Measurements from ENCODE around the gene LRRC4C. TPM values are rescaled to one million over a fixed set of nuclear protein-coding genes. Genes with fewer than 3 reads are reported as not detected.

LRRC4C gene
- total RNA-seq, 1 donor from 2014 or later: not detected

DNA sequence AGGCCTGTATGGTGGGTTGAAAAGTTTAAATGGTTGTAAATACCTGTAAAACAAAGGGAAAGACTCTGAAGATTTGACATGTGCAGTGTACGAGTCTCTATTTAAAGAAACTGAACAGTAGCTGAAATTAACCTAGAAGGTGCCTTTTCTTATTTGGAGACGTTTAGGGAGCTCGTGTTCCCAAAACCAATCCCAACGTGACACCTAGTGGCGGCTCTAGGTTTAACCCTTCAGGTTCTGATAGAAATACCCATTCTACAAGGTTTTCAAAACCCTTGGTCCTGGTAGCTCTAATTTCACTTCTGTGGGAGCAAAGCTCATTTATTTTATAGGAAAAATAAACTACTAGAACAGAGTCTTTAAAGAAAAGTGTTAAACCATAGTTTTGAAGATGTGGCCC lies 258.3 kb downstream of the LRRC4C start:
- Mint-ChIP-seq H3K4me1 (ENCODE audit: low read depth) (no peaks in the 10 kb centered on the region), H3K27me3 (ENCODE audit: low read depth) (no peaks in the 10 kb centered on the region), H3K9me3 (peaks cover 12% of the 10 kb centered on the region), H3K4me3 (ENCODE audit: low read depth) (no peak overlapping the region), H3K36me3 (ENCODE audit: low read depth) (no peaks in the 10 kb centered on the region), H3K27ac (no peak overlapping the region)
- DNase-seq (ENCODE audit: low spot score): no peak
- intact Hi-C loops (cut with micrococcal nuclease): no loop called here

DNA sequence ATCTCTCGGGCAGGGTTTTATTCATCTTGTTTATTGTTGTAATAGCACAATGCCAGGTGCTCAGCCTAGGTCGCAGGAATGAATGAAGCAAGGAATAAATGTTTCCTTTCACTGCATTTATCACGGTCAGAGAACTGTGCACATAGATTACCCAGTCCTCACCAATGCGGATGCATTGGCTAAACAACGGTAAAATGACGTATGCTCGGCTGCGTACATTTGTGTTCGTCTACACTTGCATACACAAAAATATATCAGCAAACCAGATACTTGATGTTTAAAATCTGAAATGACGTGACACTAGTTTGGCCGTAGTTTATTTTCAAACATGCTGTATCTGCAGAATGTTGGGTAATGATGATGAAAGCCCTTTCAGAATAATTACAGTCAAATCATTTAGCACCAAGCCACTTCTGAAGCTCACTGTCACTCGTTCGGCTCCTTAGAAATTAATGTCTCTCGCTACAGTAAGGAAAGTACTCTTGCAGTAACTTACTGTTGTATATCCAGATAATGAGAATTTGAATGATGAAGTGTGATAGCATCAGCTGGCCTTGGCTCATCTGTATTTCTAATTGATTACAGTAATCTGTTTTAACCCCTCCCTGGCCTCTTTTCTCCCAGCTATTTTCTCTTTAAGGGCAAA lies 268.9 kb downstream of the LRRC4C start:
- H3K4me1 Mint-ChIP-seq (ENCODE audit: low read depth): no peaks in the 10 kb centered on the region
- H3K36me3 Mint-ChIP-seq (ENCODE audit: low read depth): no peaks in the 10 kb centered on the region
- peaks cover 43% of the 10 kb centered on the region for H3K9me3 Mint-ChIP-seq
- no peaks in the 10 kb centered on the region for H3K27me3 Mint-ChIP-seq (ENCODE audit: low read depth)
- intact Hi-C loops (cut with micrococcal nuclease): no loop called here
- no peak for DNase-seq (ENCODE audit: low spot score)
- H3K27ac Mint-ChIP-seq: no peak overlapping the region
- H3K4me3 Mint-ChIP-seq (ENCODE audit: low read depth): no peak overlapping the region

DNA sequence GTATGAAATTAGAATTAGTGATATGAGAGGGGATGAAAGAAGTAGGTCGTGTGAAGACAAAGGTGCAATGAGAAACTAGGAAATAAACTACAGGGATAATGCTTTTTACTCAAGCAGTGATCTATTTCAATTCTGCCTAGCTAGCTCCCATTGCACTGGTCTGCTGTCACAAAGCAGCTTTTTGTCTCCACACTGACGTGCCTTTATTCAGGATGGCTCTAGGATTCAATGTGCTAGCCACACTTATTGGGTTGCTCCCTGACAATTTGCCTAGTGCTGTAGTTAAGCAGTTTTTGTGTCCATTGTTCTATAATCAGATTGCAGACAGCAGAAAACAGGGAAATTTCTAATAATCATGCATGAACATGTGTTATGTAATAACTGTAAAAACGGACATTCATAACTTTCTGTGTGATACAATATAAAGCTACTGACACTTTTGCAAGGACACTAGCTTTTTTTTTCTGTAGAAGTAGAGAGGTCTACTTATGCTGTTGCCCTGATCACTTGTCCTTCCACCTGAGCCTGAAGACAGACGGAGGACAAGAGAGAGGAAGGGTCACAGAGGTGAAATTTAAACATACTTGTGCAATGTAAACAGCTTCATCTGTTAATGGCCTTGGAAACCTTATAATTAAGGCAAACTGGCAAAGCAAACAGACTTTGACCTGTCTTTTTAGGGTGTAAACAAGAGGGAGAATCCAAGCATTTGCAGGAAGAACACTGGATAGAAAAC lies 269.6 kb downstream of the LRRC4C start:
- Mint-ChIP-seq H3K27me3 (ENCODE audit: low read depth) (no peaks in the 10 kb centered on the region), H3K4me1 (ENCODE audit: low read depth) (no peaks in the 10 kb centered on the region), H3K4me3 (ENCODE audit: low read depth) (no peak overlapping the region), H3K27ac (no peak overlapping the region), H3K9me3 (peaks cover 42% of the 10 kb centered on the region), H3K36me3 (ENCODE audit: low read depth) (no peaks in the 10 kb centered on the region)
- intact Hi-C loops (cut with micrococcal nuclease): no loop called here
- DNase-seq (ENCODE audit: low spot score): no peak

DNA sequence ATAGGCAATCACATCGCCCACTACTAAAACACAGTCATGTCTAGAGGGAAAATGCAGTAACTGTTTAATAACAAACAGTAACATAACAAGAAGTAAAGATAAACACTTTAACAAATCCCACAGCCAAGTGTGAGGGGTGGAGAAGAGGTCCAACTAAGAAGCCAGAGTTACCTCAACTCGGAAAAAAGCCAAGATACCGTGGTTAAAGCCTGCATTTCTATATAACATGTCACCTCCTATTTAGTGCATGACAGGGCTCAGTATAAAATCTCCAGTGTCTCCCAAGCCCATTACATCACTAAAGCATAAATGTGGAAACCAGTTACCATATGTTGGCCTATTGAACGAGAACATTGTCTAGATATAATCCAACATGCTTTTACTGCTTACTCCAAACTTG lies 281.7 kb downstream of the LRRC4C start:
- no peak overlapping the region for H3K4me3 Mint-ChIP-seq (ENCODE audit: low read depth)
- H3K27me3 Mint-ChIP-seq (ENCODE audit: low read depth): no peaks in the 10 kb centered on the region
- peaks cover 65% of the 10 kb centered on the region for H3K9me3 Mint-ChIP-seq
- intact Hi-C loops (cut with micrococcal nuclease): no loop called here
- H3K36me3 Mint-ChIP-seq (ENCODE audit: low read depth): no peaks in the 10 kb centered on the region
- no peaks in the 10 kb centered on the region for H3K4me1 Mint-ChIP-seq (ENCODE audit: low read depth)
- no peak overlapping the region for H3K27ac Mint-ChIP-seq
- DNase-seq (ENCODE audit: low spot score): no peak

DNA sequence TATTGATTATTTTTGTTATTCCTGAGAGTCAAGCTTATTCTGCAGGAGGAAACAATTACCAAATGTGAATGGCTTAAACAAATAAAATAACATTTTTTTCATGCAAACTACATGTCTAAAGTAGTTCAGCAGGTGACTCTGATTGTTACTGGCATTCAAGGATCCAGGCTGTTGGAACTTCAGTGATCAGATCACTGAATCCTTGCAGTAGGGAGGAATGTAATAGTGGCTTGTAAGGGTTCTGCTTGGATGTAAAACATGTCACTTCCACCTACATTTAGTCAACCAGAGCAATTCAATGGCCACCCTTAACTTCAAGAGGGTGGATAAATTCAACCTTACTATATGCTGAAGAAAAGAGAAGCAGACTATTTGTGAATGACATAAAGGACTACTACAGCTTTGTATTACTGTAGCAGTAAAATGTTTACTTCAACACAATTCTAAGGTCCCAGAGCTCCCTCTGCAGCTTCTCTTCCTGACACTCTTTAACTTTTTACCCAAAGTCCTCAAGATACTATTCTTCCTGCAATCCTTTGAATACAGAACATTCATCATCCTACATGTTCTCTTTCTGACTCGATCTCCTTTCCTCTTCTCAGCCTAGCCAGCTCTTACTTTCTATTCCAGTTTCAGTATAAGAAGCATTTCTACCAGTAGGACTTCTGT lies 284.0 kb downstream of the LRRC4C start:
- H3K27me3 Mint-ChIP-seq (ENCODE audit: low read depth): no peaks in the 10 kb centered on the region
- H3K4me3 Mint-ChIP-seq (ENCODE audit: low read depth): no peak overlapping the region
- DNase-seq (ENCODE audit: low spot score): no peak
- no peak overlapping the region for H3K27ac Mint-ChIP-seq
- peaks cover 50% of the 10 kb centered on the region for H3K9me3 Mint-ChIP-seq
- no peaks in the 10 kb centered on the region for H3K4me1 Mint-ChIP-seq (ENCODE audit: low read depth)
- no peaks in the 10 kb centered on the region for H3K36me3 Mint-ChIP-seq (ENCODE audit: low read depth)
- intact Hi-C loops (cut with micrococcal nuclease): no loop called here

DNA sequence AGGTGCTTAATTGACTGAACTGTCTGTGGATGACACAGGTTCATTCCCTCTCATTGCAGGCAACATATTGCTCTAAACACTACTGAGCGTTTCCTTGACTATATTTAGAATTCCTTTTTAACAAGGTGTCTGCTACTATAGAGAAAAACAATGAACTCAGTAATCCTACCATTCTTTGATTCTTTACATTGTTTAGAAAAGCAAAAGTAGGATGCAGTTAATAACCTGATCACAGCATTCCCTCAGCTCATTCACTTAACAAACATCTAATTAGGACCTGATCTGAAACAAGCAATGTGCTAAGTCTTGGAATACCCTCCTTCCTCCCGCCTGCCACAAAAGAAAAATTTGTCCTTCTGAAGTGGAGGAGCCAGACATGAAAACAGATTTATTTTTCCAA lies 313.1 kb downstream of the LRRC4C start:
- no peak overlapping the region for H3K4me3 Mint-ChIP-seq (ENCODE audit: low read depth)
- peaks cover 37% of the 10 kb centered on the region for H3K9me3 Mint-ChIP-seq
- no peak for DNase-seq (ENCODE audit: low spot score)
- H3K27me3 Mint-ChIP-seq (ENCODE audit: low read depth): no peaks in the 10 kb centered on the region
- no peak overlapping the region for H3K27ac Mint-ChIP-seq
- H3K4me1 Mint-ChIP-seq (ENCODE audit: low read depth): no peaks in the 10 kb centered on the region
- no peaks in the 10 kb centered on the region for H3K36me3 Mint-ChIP-seq (ENCODE audit: low read depth)
- intact Hi-C loops (cut with micrococcal nuclease): no loop called here

DNA sequence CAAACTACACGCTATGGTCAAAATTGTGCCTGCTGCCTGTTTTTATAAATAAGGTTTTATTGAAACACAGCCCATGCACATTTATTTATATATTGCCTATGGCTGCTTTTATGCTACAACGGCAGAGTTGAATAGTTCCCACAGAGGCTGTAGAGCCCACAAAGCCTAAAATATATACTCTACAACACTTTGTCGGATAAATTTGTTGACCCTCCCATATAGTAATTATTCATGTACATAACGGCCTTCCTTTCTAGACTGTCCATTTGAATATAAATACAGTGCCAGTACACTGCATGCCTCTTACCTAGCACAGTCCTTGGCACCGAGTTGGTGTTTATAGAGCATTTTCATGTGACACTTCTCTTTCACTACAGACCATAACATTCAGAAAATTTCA lies 314.0 kb downstream of the LRRC4C start:
- Mint-ChIP-seq H3K27me3 (ENCODE audit: low read depth) (no peaks in the 10 kb centered on the region), H3K36me3 (ENCODE audit: low read depth) (no peaks in the 10 kb centered on the region)

DNA sequence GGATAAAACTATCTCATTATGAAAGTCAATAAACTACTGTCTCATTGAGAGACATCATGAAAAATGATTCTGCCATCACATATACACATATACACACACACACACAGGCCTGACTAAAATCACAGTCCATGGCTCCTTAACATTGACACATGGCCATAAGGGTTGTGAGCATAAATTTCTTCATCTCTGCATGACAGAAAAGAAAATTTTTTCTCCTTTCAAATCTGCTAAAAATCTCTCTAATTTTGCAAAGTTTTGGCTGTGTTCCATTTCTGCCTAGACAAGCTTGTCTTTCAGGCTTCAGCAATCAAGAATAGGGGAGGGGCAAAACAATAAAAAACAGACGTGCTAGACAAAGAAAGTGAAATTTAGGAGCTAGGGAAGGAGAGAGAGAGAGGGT lies 324.5 kb downstream of the LRRC4C start:
- intact Hi-C loops (cut with micrococcal nuclease): no loop called here
- Mint-ChIP-seq H3K4me1 (ENCODE audit: low read depth) (no peaks in the 10 kb centered on the region), H3K27ac (no peak overlapping the region), H3K4me3 (ENCODE audit: low read depth) (no peak overlapping the region), H3K27me3 (ENCODE audit: low read depth) (no peaks in the 10 kb centered on the region), H3K36me3 (ENCODE audit: low read depth) (no peaks in the 10 kb centered on the region), H3K9me3 (peaks cover 39% of the 10 kb centered on the region)
- no peak for DNase-seq (ENCODE audit: low spot score)

More for the DNA sequence above, 314.0 kb downstream of the LRRC4C start:
- no peak for DNase-seq (ENCODE audit: low spot score)
- Mint-ChIP-seq H3K4me3 (ENCODE audit: low read depth) (no peak overlapping the region), H3K27ac (no peak overlapping the region), H3K4me1 (ENCODE audit: low read depth) (no peaks in the 10 kb centered on the region), H3K9me3 (peaks cover 41% of the 10 kb centered on the region)
- intact Hi-C loops (cut with micrococcal nuclease): no loop called here

DNA sequence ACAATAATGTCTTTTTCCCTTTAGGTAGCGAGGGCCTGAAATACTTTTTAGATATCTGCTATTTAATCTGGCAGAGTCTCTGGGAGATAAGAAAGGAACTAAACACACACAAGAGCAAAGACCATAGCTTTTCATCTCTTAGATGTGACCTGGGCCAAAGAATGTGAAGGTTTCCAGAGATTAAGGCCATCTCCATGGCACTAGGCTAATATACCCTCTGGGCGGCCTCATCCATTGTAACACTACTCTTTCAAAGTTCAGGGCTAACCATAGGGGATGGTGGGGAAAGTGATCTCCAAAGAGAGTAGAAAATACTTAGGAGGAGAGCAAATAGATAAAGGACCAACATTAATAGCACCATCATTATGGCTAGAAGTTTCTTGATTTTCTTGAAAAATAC lies 326.4 kb downstream of the LRRC4C start:
- intact Hi-C loops (cut with micrococcal nuclease): no loop called here
- no peak overlapping the region for H3K4me3 Mint-ChIP-seq (ENCODE audit: low read depth)
- H3K27me3 Mint-ChIP-seq (ENCODE audit: low read depth): no peaks in the 10 kb centered on the region
- H3K4me1 Mint-ChIP-seq (ENCODE audit: low read depth): no peaks in the 10 kb centered on the region
- DNase-seq (ENCODE audit: low spot score): no peak
- peaks cover 38% of the 10 kb centered on the region for H3K9me3 Mint-ChIP-seq
- H3K36me3 Mint-ChIP-seq (ENCODE audit: low read depth): no peaks in the 10 kb centered on the region
- no peak overlapping the region for H3K27ac Mint-ChIP-seq

DNA sequence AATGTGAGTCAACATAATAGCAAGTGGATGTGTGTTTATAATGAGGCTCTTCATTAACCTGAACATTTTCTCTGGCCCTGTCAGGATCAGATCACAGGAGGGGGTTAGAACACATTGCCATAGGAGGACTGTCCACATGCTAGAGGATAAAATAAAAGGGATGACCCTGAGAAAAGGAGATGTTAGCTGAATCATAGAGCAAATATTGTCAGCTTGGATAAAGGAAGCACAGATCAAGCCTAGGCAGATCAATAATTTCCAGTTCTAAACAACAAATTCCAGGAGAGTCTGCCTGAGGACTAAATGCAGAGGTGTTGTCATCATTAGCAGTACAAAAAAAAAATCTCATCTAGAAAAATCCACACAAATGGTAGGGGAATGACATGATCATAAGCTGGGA lies 337.9 kb downstream of the LRRC4C start:
- Mint-ChIP-seq H3K4me1 (ENCODE audit: low read depth) (no peaks in the 10 kb centered on the region), H3K27ac (no peak overlapping the region), H3K4me3 (ENCODE audit: low read depth) (no peak overlapping the region), H3K9me3 (peaks cover 27% of the 10 kb centered on the region), H3K27me3 (ENCODE audit: low read depth) (no peaks in the 10 kb centered on the region), H3K36me3 (ENCODE audit: low read depth) (no peaks in the 10 kb centered on the region)
- intact Hi-C loops (cut with micrococcal nuclease): no loop called here
- no peak for DNase-seq (ENCODE audit: low spot score)

DNA sequence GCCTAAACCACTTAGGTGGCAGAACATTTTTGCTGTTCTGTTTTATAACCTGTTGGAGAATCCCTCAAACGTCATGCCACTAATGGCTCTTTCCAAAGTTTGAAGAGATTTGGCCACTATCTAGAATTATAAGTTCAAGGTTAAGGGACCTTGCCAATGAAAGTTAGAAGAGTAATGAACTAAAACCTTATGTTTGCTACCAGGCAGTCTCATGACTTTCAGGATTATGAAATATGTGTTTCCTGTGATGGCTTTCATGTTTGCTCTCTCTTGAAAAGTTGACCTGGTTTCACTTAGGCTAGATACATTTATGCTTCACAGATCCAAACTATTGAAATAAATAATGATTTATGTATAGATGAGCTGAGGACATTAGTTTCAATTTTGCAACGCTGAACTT lies 340.0 kb downstream of the LRRC4C start:
- no peaks in the 10 kb centered on the region for H3K36me3 Mint-ChIP-seq (ENCODE audit: low read depth)
- no peak for DNase-seq (ENCODE audit: low spot score)
- no peaks in the 10 kb centered on the region for H3K27me3 Mint-ChIP-seq (ENCODE audit: low read depth)
- intact Hi-C loops (cut with micrococcal nuclease): no loop called here
- H3K9me3 Mint-ChIP-seq: peaks cover 36% of the 10 kb centered on the region
- no peaks in the 10 kb centered on the region for H3K4me1 Mint-ChIP-seq (ENCODE audit: low read depth)
- H3K4me3 Mint-ChIP-seq (ENCODE audit: low read depth): no peak overlapping the region
- no peak overlapping the region for H3K27ac Mint-ChIP-seq

DNA sequence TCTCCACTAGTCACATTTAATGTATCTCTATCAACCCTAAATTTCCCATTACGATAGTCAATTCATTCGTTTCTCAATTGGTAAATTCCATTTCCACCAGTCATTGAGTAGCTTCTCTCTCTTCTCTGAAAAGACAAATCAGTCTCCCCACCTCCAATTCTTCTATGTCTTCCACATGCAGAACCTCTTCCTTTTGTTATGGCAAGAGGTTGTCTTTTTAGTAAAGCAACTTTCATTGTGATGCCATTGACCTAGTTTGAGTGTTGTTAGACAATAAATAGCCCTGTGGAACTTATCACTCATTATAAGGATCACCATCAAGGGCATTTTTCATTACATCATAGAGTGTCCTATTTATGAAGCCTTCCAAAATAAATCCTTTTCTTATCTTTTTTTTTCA lies 340.9 kb downstream of the LRRC4C start:
- Mint-ChIP-seq H3K4me3 (ENCODE audit: low read depth) (no peak overlapping the region), H3K27ac (no peak overlapping the region), H3K36me3 (ENCODE audit: low read depth) (no peaks in the 10 kb centered on the region), H3K4me1 (ENCODE audit: low read depth) (no peaks in the 10 kb centered on the region), H3K27me3 (ENCODE audit: low read depth) (no peaks in the 10 kb centered on the region), H3K9me3 (peaks cover 36% of the 10 kb centered on the region)
- intact Hi-C loops (cut with micrococcal nuclease): no loop called here
- no peak for DNase-seq (ENCODE audit: low spot score)

DNA sequence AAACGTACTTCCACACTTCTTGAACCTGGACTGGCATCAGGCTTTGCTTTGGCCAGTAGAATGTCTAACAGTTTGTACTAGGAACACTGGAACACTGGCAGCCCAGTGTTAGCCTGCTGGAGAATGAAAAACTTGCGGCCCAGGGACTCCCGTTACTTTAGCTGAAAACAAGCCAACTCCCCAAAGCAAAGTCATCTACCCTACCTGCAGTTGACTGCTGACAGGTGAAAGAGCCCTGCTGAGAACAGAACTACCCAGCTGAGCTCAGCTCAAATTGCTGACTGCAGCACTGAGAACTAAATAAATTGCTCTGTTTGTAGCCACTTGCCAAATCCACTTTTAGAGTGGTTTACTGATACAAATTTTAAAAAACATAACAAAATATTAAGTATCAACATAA lies 342.5 kb downstream of the LRRC4C start:
- Mint-ChIP-seq H3K27me3 (ENCODE audit: low read depth) (no peaks in the 10 kb centered on the region), H3K4me3 (ENCODE audit: low read depth) (no peak overlapping the region), H3K9me3 (peaks cover 36% of the 10 kb centered on the region), H3K27ac (no peak overlapping the region), H3K36me3 (ENCODE audit: low read depth) (no peaks in the 10 kb centered on the region), H3K4me1 (ENCODE audit: low read depth) (no peaks in the 10 kb centered on the region)
- intact Hi-C loops (cut with micrococcal nuclease): no loop called here
- no peak for DNase-seq (ENCODE audit: low spot score)
